CD14-positive monocyte (primary cell): Measurements from ENCODE around the gene ZDHHC14. TPM values are rescaled to one million over a fixed set of nuclear protein-coding genes. Genes with fewer than 3 reads are reported as not detected.

ENCODE experiments used
- DNase-seq, 3 donors: peaks; one replicate each; pipeline ENCODE4 v3.0.0-alpha.2; 2011 to 2022
- H2AFZ ChIP-seq: 2 replicates; pipeline ENCODE4 v1.6.0; 2012; ENCODE audit warnings: mild to moderate bottlenecking, low read depth, low read length, inconsistent platforms; ENCODE audit not compliant: insufficient read depth, poor library complexity, severe bottlenecking
- H3K27ac ChIP-seq, 2 donors: 1 replicate in 1 of 2; 2 replicates in 1 of 2; pipeline ENCODE4 v1.5.1; 2012 to 2013; ENCODE audit warnings: low read length in 2 of 2, control low read depth in 1 of 2, inconsistent platforms in 1 of 2, low read depth in 1 of 2, mild to moderate bottlenecking in 1 of 2
- H3K27me3 ChIP-seq, 2 donors: one replicate each; pipeline versions ENCODE4 v1.6.0 to v1.6.1; 2011 to 2013; ENCODE audit warnings: low read length in 2 of 2; ENCODE audit not compliant: control insufficient read depth in 2 of 2, insufficient read depth in 2 of 2
- H3K36me3 ChIP-seq, 2 donors: replicated peaks in 1 of 2; 1 replicate in 1 of 2; 2 replicates in 1 of 2; pipeline versions ENCODE4 v1.5.1 to v1.6.1; 2012 to 2013; ENCODE audit warnings: low read length in 2 of 2, control low read depth in 1 of 2, inconsistent platforms in 1 of 2, mild to moderate bottlenecking in 1 of 2; ENCODE audit not compliant: insufficient read depth in 2 of 2, control insufficient read depth in 1 of 2
- H3K4me1 ChIP-seq, 2 donors: 1 replicate in 1 of 2; 2 replicates in 1 of 2; pipeline versions ENCODE4 v1.5.1 to v1.6.1; 2012 to 2013; ENCODE audit warnings: low read length in 2 of 2, control low read depth in 1 of 2, inconsistent platforms in 1 of 2, mild to moderate bottlenecking in 1 of 2, moderate library complexity in 1 of 2; ENCODE audit not compliant: insufficient read depth in 2 of 2, control insufficient read depth in 1 of 2
- H3K4me2 ChIP-seq: replicated peaks from 2 replicates; pipeline ENCODE3; 2012; ENCODE audit warnings: low read length, moderate library complexity, mild to moderate bottlenecking; ENCODE audit not compliant: poor library complexity, severe bottlenecking; ENCODE audit errors: extremely low read depth
- H3K4me3 ChIP-seq, 3 experiments: fragments of 200-600 bp in 1 of 3; sonication (generic) in 1 of 3; replicated peaks in 1 of 3; 1 replicate in 2 of 3; 2 replicates in 1 of 3; pipeline ENCODE4 v1.5.1; 2011 to 2013; ENCODE audit warnings: low read length in 3 of 3, mild to moderate bottlenecking in 3 of 3, control low read depth in 2 of 3, low read depth in 2 of 3, inconsistent platforms in 1 of 3, moderate library complexity in 1 of 3
- H3K79me2 ChIP-seq: 2 replicates; pipeline ENCODE4 v1.6.0; 2012; ENCODE audit warnings: mild to moderate bottlenecking, control low read depth, inconsistent platforms, low read length, moderate library complexity; ENCODE audit not compliant: insufficient read depth
- H3K9ac ChIP-seq: 2 replicates; pipeline ENCODE4 v1.6.0; 2017; ENCODE audit warnings: low read length, mild to moderate bottlenecking; ENCODE audit not compliant: insufficient read depth, poor library complexity, severe bottlenecking
- H3K9me3 ChIP-seq, 2 donors: replicated peaks in 1 of 2; 1 replicate in 1 of 2; 2 replicates in 1 of 2; pipeline versions ENCODE4 v1.5.1 to v1.6.1; 2012 to 2013; ENCODE audit warnings: low read length in 2 of 2, control low read depth in 1 of 2; ENCODE audit not compliant: control insufficient read depth in 1 of 2, insufficient read depth in 1 of 2
- H4K20me1 ChIP-seq: 2 replicates; pipeline ENCODE4 v1.6.0; 2012; ENCODE audit warnings: mild to moderate bottlenecking, low read length, control low read depth, moderate library complexity; ENCODE audit not compliant: insufficient read depth
- H3K27ac Mint-ChIP-seq, 7 donors: one replicate each; pipeline ENCODE4 v1.8.0; 2020; ENCODE audit warnings: mild to moderate bottlenecking in 7 of 7, mixed read lengths in 7 of 7, moderate library complexity in 6 of 7, inconsistent platforms in 2 of 7
- H3K27me3 Mint-ChIP-seq, 3 donors: one replicate each; pipeline ENCODE4 v1.8.0; 2021 to 2022; ENCODE audit warnings: low read depth in 3 of 3, mild to moderate bottlenecking in 3 of 3, mixed read lengths in 3 of 3, moderate library complexity in 3 of 3, inconsistent platforms in 1 of 3
- H3K36me3 Mint-ChIP-seq, 2 donors: one replicate each; pipeline ENCODE4 v1.8.0; 2020; ENCODE audit warnings: mixed read lengths in 2 of 2, inconsistent platforms in 1 of 2, mild to moderate bottlenecking in 1 of 2
- H3K4me1 Mint-ChIP-seq: one replicate; pipeline ENCODE4 v1.8.0; 2020; ENCODE audit warnings: mild to moderate bottlenecking, mixed read lengths
- H3K4me3 Mint-ChIP-seq, 2 donors: one replicate each; pipeline ENCODE4 v1.8.0; 2020; ENCODE audit warnings: mild to moderate bottlenecking in 2 of 2, mixed read lengths in 2 of 2, moderate library complexity in 1 of 2
- H3K9me3 Mint-ChIP-seq, 7 donors: one replicate each; pipeline ENCODE4 v1.8.0; 2020 to 2022; ENCODE audit warnings: mixed read lengths in 7 of 7, mild to moderate bottlenecking in 6 of 7, moderate library complexity in 6 of 7, inconsistent platforms in 2 of 7
- CTCF ChIP-seq: fragments of 200-600 bp; IDR thresholded peaks from one replicate; pipeline ENCODE4 v1.8.0; 2022; ENCODE audit warnings: antibody characterized with exemption, mild to moderate bottlenecking
- WGBS: methylation state at CpG from one replicate; pipeline ENCODE4 v1.1.5; 2013; ENCODE audit warnings: missing lambda C conversion rate; ENCODE audit not compliant: insufficient coverage; 5-methylcytosine and 5-hydroxymethylcytosine counted together
- intact Hi-C, 2 donors: fragments of 100-400 bp; cut with micrococcal nuclease; formaldehyde crosslinking; loops; one replicate each; pipeline versions ENCODE4 v1.15.0 to v1.15.1; 2023
- polyA plus RNA-seq, 3 donors: library from polyadenylated mRNA; depleted of rRNA in 1 of 3; unstranded in 2 of 3; stranded (reverse) in 1 of 3; fragments of 300-500 nt in 2 of 3; fragments of >200 nt in 1 of 3; fragmentation: Illumina TruSeq in 2 of 3; gene quantifications; 1 replicate in 2 of 3; 2 replicates in 1 of 3; pipeline ENCODE4 v1.2.3, GENCODE V29; 2012 to 2021

The ZDHHC14 gene
- polyA plus RNA-seq, 3 donors = 0.30 to 1.7 (median 0.93) TPM

GRCh38 chr6:157385482-157385881, 4.5 kb downstream of the ZDHHC14 start:
- Histone ChIP-seq H3K36me3 (no peaks in the 10 kb centered on the region), H4K20me1 (no peaks in the 10 kb centered on the region), H3K4me2 (no peak overlapping the region), H3K79me2 (peaks cover 3% of the 10 kb centered on the region), H3K9me3 (peaks cover 0 to 5% of the 10 kb centered on the region in 2 donors), H3K4me1 (peaks cover 13 to 15% of the 10 kb centered on the region in 2 donors), H3K27me3 (no peaks in the 10 kb centered on the region), H3K9ac (no peak overlapping the region), H3K27ac (no peak overlapping the region), H2AFZ (no peak overlapping the region), H3K4me3 (no peak overlapping the region)
- Mint-ChIP-seq H3K9me3 (peaks cover 4 to 7% (median 6%) of the 10 kb centered on the region in 7 donors), H3K27me3 (peaks cover 3 to 12% (median 6%) of the 10 kb centered on the region in 3 donors), H3K4me1 (peaks cover 19% of the 10 kb centered on the region), H3K27ac (no peak overlapping the region), H3K36me3 (peaks cover 1 to 7% of the 10 kb centered on the region in 2 donors), H3K4me3 (no peak overlapping the region)
- intact Hi-C loops = no loop called here
- WGBS = no CpG with 5 or more reads among the region's 2 CpGs
- no peak for DNase-seq
- TF ChIP-seq CTCF = no peak

- Mint-ChIP-seq H3K36me3 (peaks cover 5 to 9% of the 10 kb centered on the region in 2 donors), H3K4me3 (no peak overlapping the region), H3K4me1 (peaks cover 19% of the 10 kb centered on the region), H3K27me3 (peaks cover 3 to 12% (median 6%) of the 10 kb centered on the region in 3 donors), H3K27ac (no peak overlapping the region), H3K9me3 (peaks cover 9 to 12% (median 10%) of the 10 kb centered on the region in 7 donors)
- no peak overlapping the region for H3K4me2 ChIP-seq
- no peak overlapping the region for H3K4me3 ChIP-seq
- H3K9me3 ChIP-seq = peaks cover 3 to 10% of the 10 kb centered on the region in 2 donors
- no peak overlapping the region for H3K9ac ChIP-seq
- no peak for TF ChIP-seq CTCF
- H2AFZ ChIP-seq = no peak overlapping the region
- no peak overlapping the region for H3K27ac ChIP-seq
- no peak for DNase-seq
- intact Hi-C loops = no loop called here
- no peaks in the 10 kb centered on the region for H3K79me2 ChIP-seq
- H4K20me1 ChIP-seq = no peaks in the 10 kb centered on the region
- peaks cover 13 to 15% of the 10 kb centered on the region in 2 donors for H3K4me1 ChIP-seq
- WGBS = 100% methylated on average over 4 of the region's 6 CpGs
- H3K27me3 ChIP-seq = no peaks in the 10 kb centered on the region
- no peaks in the 10 kb centered on the region for H3K36me3 ChIP-seq
Observed at GRCh38 chr6:157386023-157386422, 5.0 kb downstream of the ZDHHC14 start.
